ENCODE results near the gene CGB5. TPM values are rescaled to one million over a fixed set of nuclear protein-coding genes. Genes with fewer than 3 reads are reported as not detected.
"Not testable (repeated sequence)": the region's sequence is repeated elsewhere in the genome, so short reads cannot be mapped to it uniquely, and the experiment has no call there.

Gene CGB5
- total RNA-seq, 4 donors from 2014 or later, result not detected

- Histone ChIP-seq H3K9me3 (no peaks in the 10 kb centered on the region), H3K36me3 (no peaks in the 10 kb centered on the region), H3K27ac (no peak overlapping the region), H3K27me3 (no peaks in the 10 kb centered on the region), H3K4me3 (no peak overlapping the region), H3K4me1 (no peaks in the 10 kb centered on the region)
- intact Hi-C loops (cut with DNase I; ENCODE audit: low total_unique reads), result no loop called here
- no peak for DNase-seq
- no peak for TF ChIP-seq POLR2A (IDR thresholded peaks at IDR 0.05)
- TF ChIP-seq, protein P1, sequence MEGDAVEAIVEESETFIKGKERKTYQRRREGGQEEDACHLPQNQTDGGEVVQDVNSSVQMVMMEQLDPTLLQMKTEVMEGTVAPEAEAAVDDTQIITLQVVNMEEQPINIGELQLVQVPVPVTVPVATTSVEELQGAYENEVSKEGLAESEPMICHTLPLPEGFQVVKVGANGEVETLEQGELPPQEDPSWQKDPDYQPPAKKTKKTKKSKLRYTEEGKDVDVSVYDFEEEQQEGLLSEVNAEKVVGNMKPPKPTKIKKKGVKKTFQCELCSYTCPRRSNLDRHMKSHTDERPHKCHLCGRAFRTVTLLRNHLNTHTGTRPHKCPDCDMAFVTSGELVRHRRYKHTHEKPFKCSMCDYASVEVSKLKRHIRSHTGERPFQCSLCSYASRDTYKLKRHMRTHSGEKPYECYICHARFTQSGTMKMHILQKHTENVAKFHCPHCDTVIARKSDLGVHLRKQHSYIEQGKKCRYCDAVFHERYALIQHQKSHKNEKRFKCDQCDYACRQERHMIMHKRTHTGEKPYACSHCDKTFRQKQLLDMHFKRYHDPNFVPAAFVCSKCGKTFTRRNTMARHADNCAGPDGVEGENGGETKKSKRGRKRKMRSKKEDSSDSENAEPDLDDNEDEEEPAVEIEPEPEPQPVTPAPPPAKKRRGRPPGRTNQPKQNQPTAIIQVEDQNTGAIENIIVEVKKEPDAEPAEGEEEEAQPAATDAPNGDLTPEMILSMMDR (IDR thresholded peaks at IDR 0.05), result no peak
These were observed 1.5 kb upstream of the CGB5 start for GRCh38 chr19:49042177-49042576.

DNA sequence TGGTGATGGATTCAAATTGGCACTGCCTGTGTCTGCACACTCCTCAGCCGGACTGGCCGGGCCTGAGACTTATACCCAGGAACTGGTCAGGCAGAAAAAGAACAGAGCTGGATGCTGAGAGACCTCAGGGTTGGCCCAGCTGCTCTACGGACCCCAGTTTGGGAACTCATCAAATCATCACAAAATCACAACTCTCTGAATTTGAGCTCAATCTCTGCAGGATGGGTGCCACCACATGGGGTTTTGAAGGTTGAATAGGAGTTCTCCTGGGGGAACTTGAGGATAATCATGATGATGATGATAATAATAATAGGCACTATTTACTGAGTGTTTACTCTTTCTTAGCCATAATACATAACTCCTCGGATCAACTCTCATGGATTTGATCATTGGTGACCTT lies 982 bp upstream of the CGB5 start:
- H3K27me3 ChIP-seq; H3K4me1 ChIP-seq; intact Hi-C loops (cut with DNase I; ENCODE audit: low total_unique reads); H3K4me3 ChIP-seq; H3K27ac ChIP-seq; H3K36me3 ChIP-seq; DNase-seq; H3K9me3 ChIP-seq: not testable (repeated sequence)

DNA sequence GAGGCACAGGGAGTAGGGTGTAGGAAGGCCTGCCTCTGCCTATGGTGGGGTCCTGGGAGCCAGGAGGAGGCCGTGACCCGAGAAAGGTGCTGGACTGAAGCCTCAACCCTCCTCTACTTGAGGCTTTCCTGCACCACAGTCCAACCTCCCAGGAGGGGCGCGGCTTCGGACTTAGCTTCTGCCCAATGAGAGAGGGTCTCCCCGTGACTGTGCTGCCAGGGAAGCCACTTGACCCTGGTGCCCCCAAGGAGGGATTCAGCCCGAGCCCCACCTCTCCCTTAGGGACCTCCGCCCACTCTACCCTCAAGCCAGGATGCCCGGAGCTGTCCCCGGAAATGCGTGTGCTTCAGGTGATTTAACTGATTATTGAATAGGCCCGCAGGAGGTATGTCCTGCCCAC lies 5.4 kb downstream of the CGB5 start, which contains the start of gene CGB8:
TSS of gene CGB8 (minus strand) at position 101 of the 400 bp plus-strand sequence. CDS start 372 bp downstream, outside the sequence.
- H3K27me3 ChIP-seq; H3K36me3 ChIP-seq; H3K9me3 ChIP-seq; intact Hi-C loops (cut with DNase I; ENCODE audit: low total_unique reads); H3K4me3 ChIP-seq; H3K4me1 ChIP-seq; DNase-seq; H3K27ac ChIP-seq: not testable (repeated sequence)

GRCh38 chr19:49049834-49050233 lies 6.2 kb downstream of the CGB5 start:
- intact Hi-C loops (cut with DNase I; ENCODE audit: low total_unique reads); DNase-seq; H3K4me3 ChIP-seq; H3K27ac ChIP-seq; H3K27me3 ChIP-seq; H3K4me1 ChIP-seq; H3K36me3 ChIP-seq; H3K9me3 ChIP-seq: not testable (repeated sequence)

- H3K4me1 ChIP-seq; H3K9me3 ChIP-seq; DNase-seq; H3K27ac ChIP-seq; H3K4me3 ChIP-seq; H3K27me3 ChIP-seq; H3K36me3 ChIP-seq; intact Hi-C loops (cut with DNase I; ENCODE audit: low total_unique reads): not testable (repeated sequence)
These were observed 6.9 kb downstream of the CGB5 start for GRCh38 chr19:49050376-49051033.

DNA sequence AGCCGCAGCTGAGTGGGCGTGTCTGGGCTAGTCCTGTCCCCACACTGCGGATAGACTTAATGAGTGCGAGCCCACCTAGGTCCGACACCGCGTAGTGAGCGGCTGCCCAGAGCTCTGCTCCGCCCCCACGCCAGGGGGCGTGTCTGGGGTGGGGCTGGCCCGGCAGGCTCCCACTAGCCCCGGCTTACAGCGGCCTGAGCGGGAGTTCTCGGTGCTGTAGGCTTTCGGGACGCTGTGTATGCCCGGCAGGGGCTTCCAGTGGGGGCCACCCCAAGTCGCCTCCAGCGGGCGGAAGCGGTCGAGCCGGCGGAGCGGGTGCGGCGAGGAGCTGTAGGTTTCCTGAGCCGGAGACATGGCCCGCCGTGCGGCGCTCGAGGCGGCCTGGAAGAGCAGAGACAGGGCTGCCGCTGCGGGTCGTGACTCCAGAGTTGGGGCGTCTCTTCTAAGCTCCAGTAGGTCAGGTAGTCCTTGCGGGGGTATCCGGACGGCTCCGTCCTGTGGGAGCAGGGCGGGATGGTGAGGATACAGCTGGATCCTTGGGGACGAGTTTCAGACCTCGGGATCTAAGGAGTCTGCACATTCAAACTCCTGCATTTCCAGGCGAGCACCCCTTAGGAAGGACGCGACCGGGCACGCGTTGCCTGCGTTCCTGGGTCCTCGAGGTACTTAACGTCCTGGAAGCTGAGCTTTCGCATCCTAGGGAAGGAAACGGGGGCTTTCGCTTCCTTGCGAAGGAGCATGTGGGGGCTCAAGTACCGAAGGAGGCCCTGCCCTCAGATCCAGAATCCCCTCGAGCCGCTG lies 12.7 kb downstream of the CGB5 start:
- TF ChIP-seq, protein P1 (IDR thresholded peaks at IDR 0.05), result peak in 3 of 4 experiments; percentile 23 to 42 (median 40)
- no peak for TF ChIP-seq POLR2A (IDR thresholded peaks at IDR 0.05)
- peak; percentile 28 to 56 for DNase-seq
- Histone ChIP-seq H3K9me3 (no peaks in the 10 kb centered on the region), H3K27ac (no peak overlapping the region), H3K4me1 (peaks cover 0 to 5% of the 10 kb centered on the region in 2 donors), H3K27me3 (no peaks in the 10 kb centered on the region), H3K4me3 (peak overlapping the region; percentile 31 to 32), H3K36me3 (no peaks in the 10 kb centered on the region)
- intact Hi-C loops (cut with DNase I; ENCODE audit: low total_unique reads), result no loop called here

DNA sequence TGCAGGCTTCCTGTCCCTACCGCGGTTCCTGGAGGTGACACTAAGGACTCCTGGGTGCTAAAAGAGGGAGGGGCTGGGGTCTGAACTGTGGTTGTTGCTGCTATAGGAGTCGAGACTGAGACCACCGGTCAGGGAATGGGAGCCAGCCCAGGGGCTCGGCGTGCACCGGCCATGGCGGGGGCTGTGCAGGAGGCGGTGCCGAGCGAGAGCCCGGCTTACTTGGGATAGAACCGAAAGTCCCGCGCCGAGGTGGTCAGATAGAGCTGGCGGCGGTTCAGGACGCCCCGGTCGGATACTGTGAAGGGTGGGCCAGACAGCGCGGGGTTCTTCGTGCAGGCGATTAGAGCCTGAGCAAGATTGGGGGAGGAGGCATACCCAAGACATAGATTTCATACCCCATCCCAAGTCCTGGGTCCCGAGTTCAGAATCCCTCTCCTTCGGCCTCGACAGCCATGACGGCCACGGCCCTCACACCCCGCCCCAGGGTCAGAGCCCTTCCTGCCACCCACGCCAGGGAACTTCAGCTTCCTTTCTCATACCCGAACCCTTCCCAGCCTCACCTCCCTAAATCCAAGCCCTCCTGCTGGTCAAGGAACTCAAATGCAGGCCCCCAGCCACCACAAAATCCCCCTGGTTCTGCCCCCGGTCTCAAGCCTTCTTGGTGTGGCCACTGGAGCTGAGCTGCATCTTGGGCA lies 13.4 kb downstream of the CGB5 start:
- DNase-seq; H3K36me3 ChIP-seq; intact Hi-C loops (cut with DNase I; ENCODE audit: low total_unique reads); H3K27ac ChIP-seq; H3K9me3 ChIP-seq; H3K27me3 ChIP-seq; H3K4me1 ChIP-seq: not testable (repeated sequence)
- peak overlapping the region; percentile 31 to 32 for H3K4me3 ChIP-seq

Measured in uterus (tissue), 4 donors.